HG02970 (cell line): ENCODE data around the gene PCDHA7.
"Not testable (repeated sequence)": the region's sequence is repeated elsewhere in the genome, so short reads cannot be mapped to it uniquely, and the experiment has no call there.

ENCODE experiments used
- ATAC-seq: cut with Tn5 transposase; IDR thresholded peaks from one replicate; pipeline ENCODE4 v1.9.1; 2021; ENCODE audit warnings: mild to moderate bottlenecking, moderate library complexity, moderate number of reproducible peaks; ENCODE audit not compliant: unreplicated experiment, low FRiP score

Gene PCDHA7

GRCh38 chr5:140833993-140834392, at the start of gene PCDHA7:
TSS of gene PCDHA7 (plus strand) at chr5:140834269. CDS start at chr5:140834384, 115 bp downstream.
- ATAC-seq: no peak

- ATAC-seq: no peak
Observed at GRCh38 chr5:140785905-140786686, 48.0 kb upstream of the PCDHA7 start, which contains the start of gene PCDHA1. TSS of gene PCDHA1 (plus strand) at chr5:140786140.

GRCh38 chr5:140787422-140787821, 46.6 kb upstream of the PCDHA7 start:
- not testable (repeated sequence) for ATAC-seq

GRCh38 chr5:140787849-140788504, 46.1 kb upstream of the PCDHA7 start:
- ATAC-seq: not testable (repeated sequence)

- no peak for ATAC-seq
Observed at GRCh38 chr5:140791089-140791488, 43.0 kb upstream of the PCDHA7 start.

- no peak for ATAC-seq
Observed at GRCh38 chr5:140794595-140795258, 39.3 kb upstream of the PCDHA7 start, which contains the start of gene PCDHA2. TSS of gene PCDHA2 (plus strand) at chr5:140794852.

GRCh38 chr5:140795259-140795641, 38.8 kb upstream of the PCDHA7 start:
- ATAC-seq: no peak

GRCh38 chr5:140796072-140796717, 37.9 kb upstream of the PCDHA7 start:
- ATAC-seq: not testable (repeated sequence)

GRCh38 chr5:140796718-140797095, 37.4 kb upstream of the PCDHA7 start:
- ATAC-seq: no peak

GRCh38 chr5:140800816-140801493, 33.1 kb upstream of the PCDHA7 start, which contains the start of gene PCDHA3:
TSS of gene PCDHA3 (plus strand) at chr5:140801057.
- no peak for ATAC-seq

GRCh38 chr5:140801494-140801841, 32.6 kb upstream of the PCDHA7 start:
- no peak for ATAC-seq

- not testable (repeated sequence) for ATAC-seq
Observed at GRCh38 chr5:140802381-140802780, 31.7 kb upstream of the PCDHA7 start.

GRCh38 chr5:140802781-140803271, 31.2 kb upstream of the PCDHA7 start:
- no peak for ATAC-seq

GRCh38 chr5:140806834-140807775, 27.0 kb upstream of the PCDHA7 start, which contains the start of gene PCDHA4:
TSS of gene PCDHA4 (plus strand) at chr5:140807068.
- no peak for ATAC-seq

- ATAC-seq: not testable (repeated sequence)
Observed at GRCh38 chr5:140808241-140808888, 25.7 kb upstream of the PCDHA7 start.

- ATAC-seq: no peak
Observed at GRCh38 chr5:140808889-140809291, 25.2 kb upstream of the PCDHA7 start.

GRCh38 chr5:140821375-140822280, 12.4 kb upstream of the PCDHA7 start, which contains the start of gene PCDHA5:
TSS of gene PCDHA5 (plus strand) at chr5:140821613.
- ATAC-seq: no peak
